KG1 (cell line): ENCODE results near the gene ZNF827.

Experiments used
- DNase-seq: peaks from one replicate; lab custom pipeline; 2025; lab: John Stamatoyannopoulos, UW

The ZNF827 gene

DNA sequence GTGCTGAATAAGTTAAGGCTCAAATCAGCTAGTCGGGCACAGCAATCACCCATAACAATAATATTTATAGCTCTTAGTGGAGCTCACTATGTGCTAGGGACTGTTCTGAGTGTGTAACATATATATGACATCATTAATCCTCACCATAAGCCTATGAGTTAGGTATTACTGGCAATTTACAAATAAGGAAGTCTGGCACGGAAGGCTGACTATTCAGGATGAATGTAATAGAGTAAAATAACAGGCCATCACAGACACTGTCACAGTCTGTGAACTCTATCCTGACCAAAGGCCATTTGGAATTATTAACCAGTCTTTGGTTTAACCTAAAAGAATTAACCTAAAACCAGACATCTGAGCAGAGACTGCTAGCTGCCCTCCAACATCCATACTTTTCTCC, 139.4 kb downstream of the ZNF827 start:
- DNase-seq, result no peak

DNA sequence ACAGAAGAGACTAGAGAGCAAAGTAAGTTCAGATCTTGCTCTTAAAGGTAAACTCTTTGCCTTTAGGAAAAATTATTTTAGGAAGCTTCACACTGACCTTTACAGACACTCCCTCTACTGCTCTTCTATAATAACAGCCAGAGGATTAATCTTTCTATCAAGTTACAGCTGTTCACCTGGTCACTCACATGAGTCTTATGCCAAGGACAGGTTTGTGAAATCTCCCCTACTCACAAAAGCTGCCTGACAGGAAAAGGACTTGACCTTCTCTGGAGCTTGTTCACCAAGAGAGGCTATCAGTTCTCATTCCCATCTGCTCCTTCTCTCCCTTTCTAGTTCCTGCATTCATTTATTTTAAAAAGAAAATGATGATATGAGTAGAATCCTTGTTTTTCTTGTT, 141.3 kb downstream of the ZNF827 start:
- DNase-seq, result no peak

DNA sequence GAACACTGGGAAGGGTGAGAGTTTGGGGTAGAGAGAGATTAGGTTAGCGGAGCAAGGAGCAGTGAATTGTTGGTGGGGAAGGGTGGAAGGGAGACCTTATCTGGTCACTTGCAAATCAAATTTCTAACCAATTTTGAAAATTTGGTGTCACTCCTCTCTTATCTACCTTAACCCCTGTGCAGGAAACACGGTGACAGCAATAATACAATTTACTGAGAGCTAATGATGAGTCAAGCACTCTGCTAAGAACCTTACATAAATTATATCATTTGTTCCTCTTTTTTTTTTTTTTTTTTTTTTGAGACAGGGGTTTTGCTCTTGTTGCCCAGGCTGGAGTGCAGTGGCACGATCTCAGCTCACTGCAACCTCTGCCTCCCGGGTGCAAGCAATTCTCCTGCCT, 142.3 kb downstream of the ZNF827 start:
- DNase-seq, result no peak

DNA sequence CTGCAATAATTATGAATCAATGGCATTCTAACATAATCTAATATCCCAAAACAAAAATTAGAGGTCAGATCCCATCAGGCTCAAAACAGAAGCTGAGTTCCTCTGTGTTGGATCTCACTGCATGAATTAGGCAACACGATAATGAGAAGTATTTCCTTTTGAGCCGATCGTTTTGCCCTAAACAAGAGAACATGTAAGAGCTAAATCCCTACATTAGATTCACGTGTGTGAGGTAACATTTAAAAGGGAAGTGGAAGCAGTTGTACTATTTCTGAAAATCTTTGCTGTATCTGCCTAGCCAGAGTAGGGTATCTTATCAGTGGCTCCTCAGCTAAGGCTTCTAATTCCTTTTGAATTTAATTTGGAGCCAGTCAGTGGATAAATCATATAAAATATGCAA, 143.1 kb downstream of the ZNF827 start:
- no peak for DNase-seq

DNA sequence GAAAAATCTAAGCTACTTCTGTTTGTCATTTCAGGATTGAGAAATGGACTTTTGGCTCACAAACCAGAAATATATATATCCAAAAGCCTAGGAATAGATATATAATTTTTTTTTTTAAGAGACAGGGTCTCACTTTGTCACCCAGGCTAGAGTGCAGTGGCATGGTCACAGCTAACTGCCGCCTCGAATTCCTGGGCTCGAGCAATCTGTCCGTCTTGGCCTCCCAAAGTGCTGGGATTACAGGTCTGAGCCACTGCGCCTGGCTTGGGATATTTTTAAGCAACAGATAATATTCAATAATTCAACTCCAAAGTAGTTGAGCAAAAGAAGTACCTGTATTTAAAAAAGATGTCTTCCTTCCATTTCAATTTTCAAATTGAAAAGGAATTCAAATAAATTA, 146.2 kb downstream of the ZNF827 start:
- DNase-seq, result no peak

DNA sequence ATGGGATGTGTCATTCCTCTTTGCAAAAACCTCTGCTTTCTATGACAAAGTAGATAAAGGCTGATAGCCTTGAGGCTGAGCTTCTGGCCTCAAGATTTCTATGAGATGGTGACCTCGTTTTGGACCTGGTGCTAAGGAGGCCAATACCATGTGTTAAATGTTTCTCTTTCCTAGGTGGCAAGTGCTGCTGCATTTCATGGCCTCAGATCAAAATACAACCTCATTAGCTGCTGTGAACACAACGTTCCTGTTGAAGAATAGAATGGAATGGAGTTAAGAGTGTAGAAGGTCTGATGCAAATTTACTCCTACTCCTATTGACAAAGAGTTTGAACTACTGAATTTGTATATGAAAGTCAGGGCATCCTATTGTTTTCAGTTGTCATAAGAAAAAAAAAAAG, 146.6 kb downstream of the ZNF827 start:
- no peak for DNase-seq

DNA sequence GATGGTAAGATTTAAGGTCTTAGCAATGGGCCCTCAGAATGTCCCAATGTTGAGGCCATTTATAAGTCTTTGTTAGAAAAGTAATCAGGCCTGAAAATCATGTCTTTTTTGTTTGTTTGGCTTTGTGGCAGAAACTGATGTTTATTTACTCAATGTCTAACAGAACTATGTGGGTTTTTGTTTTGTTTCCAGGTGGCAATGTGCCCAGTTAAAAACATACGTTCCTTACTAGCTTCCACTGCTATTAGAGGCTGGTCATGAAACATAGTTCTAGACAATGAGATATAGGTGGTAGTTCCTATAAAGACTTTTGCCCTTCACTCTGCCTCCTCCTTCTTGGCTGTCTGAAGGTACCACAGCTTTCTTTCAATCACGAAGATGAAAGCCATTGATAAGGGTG, 149.9 kb downstream of the ZNF827 start:
- no peak for DNase-seq

DNA sequence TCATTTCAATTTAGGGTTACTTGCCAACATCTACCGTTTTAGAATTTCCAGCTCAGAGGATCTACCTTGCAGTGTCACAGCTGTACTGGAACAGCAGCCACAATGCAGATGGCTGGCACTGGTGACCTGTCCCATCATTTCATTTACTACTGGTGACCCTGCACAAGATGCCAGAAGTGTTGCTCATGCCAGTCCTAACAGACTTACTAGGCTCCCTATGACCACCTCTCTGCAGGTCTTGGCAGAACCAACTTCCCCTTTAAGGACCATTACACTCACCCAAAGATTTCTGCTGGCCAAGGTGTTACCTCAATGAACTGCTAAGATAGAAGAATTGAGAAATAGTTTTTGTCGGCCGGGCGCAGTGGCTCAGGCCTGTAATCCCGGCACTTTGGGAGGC, 151.8 kb downstream of the ZNF827 start:
- no peak for DNase-seq

DNA sequence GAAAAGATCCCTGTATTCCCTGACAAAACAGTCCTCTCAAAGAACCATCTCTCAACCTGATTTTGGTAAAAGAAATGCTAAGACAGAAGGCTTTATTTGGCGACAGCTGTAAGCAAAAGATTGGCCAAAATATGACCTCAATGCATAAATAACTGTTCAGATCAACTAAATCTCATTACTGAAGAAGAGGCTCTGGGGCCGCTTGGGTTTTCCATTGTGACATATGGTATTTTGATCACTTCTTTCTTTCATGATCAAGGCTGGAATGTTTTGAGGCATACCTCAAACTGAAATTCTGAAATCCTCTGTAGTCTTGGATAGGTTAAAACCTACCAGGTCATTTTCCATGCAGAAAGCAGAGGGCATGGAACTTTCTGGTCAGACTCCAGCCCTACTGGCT, 152.4 kb downstream of the ZNF827 start:
- DNase-seq, result no peak

DNA sequence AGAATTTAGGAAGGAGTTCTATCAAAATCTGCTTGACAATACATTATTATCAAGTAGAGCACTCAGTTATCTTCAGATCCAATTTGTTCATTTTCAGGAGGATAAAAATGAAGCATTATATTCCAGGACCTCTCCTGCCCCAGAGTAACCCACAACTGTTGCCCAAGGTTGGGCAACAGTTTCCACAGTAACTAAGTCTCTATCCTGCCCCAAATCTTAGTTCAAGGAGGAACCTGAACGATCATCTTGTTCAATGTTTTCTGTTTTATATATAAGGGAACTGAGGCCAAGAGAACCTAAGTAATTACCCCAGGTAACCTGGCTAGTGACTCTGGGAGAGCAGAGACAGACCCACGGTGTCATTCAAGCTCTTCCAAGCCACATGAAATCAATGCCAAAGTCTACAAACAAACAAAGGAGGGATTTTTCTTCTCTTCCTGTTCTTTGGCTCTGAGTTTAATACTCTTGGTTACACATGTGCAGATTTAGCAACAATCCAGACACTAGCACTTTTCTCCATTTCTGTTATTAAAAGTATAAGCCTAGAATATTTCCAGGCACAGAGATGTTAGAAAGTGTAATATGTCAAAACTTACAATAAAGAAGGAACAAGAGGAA, 153.1 kb downstream of the ZNF827 start:
- no peak for DNase-seq

DNA sequence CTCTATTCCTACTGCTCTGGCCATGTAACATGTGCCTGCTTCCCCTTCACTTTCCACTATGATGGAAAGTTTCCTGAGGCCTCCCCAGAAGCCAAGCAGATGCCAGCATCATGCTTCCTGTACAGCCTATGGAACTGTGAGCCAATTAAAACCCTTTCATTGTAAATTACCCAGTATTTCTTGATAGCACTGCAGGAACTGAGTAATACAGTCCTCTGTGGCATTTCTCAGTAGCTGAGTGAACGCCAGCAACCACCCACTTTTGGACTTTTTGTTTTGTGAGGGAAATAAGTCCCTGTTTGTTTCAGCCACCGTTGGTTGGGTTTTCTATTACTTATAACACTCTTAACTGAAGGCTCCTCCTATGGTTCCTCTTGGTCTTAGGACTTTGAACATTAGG, 154.6 kb downstream of the ZNF827 start:
- no peak for DNase-seq

DNA sequence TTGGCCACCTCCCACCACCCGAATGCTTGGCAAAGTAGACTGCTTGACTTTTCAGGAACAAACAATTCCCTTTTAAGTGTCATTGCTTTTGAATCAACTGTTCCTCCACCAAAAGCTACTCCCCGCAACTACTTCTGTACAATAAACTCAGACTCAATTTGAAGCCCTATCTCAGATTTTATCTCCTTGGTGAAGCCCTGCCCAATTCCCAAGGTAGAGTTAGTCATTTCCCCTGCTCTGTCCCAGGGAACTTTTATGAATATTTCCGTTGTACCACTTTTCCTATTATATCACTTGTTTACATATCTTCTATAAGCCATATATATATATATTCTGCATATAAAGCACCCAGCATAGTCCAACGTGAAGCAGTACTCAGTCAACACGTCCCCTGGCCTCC, 155.9 kb downstream of the ZNF827 start:
- DNase-seq, result no peak

DNA sequence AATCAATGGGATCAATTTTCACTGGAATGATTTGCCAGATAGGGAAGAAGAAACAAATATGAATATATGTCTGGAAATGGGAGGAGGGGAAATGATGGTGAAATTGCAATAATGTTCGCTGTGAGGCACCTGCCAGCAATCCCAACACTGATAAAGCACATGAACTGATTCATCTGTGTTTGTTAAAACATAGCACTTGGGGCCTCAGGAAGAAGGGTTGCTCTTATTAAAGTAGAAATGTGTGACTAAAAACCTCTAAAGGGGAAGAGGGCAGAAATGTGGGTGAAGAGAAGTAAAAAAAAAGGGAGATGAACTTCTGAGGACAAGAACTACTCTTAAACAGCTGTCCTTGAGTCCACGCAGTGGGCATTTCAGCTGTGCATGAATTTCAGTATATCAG, 157.3 kb downstream of the ZNF827 start:
- DNase-seq, result no peak

DNA sequence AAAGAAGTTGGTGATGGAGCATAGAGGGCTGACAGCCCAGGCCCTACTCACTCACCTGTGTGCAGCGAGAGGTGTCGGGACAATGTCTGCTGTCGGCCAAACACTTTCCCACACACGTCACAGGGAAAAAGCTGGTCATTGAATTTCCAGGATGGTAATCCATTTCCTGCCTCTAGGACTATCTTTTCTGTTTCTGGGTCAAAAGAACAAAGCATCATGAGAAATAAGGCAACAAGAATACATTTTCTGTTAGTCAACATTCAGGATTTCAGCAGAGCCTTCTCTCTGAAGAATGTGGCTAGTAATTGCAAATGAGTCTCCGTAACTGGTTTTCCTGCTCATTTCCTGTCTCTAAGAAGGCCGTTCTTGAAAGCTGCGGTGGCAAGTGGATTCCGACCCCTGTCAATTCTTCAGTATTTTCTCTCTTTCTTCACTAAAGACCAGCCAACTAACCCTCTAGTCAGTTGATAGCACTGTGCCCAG, 159.3 kb downstream of the ZNF827 start:
- DNase-seq, result no peak

DNA sequence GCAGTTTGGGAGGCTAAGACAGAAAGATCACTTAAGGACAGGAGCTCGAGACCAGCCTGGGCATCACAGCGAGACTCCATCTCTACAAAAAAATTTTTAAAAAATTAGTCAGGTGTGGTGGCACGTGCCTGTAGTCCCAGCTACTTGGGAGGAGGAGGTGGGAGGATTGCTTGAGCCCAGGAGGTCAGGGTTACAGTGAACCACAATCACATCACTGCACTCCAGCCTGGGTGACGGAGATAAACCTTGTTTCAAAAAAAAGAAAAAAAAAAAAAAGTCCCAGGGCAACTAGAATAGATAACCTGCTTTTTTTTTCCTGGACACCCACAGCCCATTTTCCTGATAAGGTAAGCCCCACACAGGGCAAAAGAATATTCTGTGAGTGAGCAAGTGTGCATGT, 162.4 kb downstream of the ZNF827 start:
- DNase-seq, result no peak

DNA sequence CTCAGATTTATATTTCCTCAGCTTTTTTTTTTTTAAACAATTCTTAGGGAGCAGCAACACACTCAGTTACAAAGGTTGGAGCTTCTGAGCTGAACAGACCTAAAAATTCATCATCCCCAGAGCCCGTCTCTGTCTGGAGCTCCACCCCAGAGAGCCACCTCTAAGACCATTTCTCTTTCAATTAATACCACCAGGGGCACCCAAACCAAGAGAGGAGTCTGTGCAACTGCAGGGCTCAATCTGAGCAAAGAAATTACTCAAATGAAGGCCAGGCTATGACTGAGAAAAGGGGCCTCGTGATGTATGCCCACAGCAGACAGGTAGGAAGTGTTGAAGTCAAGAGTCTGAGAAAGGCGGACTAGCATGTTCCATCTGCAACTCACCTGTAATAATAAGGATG, 163.2 kb downstream of the ZNF827 start:
- DNase-seq, result no peak

DNA sequence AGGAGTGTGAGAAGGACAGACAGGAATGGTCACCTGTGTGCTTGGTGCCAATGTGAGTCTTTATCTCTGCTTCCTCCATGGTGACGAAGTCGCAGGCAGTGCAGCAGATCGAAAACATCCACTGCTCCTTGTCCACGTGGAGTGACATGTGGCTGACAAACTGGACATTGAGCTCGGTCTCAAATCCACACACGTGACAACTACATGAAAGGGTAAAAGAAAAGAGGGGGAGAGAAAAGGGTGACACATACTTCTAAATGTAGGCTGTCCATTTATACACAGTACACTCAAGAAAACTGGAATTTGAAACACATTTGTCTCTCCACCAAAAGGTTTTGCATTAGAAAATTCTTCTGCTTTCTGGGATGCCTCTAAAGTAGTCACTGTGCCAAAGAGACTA, 164.2 kb downstream of the ZNF827 start:
- no peak for DNase-seq

DNA sequence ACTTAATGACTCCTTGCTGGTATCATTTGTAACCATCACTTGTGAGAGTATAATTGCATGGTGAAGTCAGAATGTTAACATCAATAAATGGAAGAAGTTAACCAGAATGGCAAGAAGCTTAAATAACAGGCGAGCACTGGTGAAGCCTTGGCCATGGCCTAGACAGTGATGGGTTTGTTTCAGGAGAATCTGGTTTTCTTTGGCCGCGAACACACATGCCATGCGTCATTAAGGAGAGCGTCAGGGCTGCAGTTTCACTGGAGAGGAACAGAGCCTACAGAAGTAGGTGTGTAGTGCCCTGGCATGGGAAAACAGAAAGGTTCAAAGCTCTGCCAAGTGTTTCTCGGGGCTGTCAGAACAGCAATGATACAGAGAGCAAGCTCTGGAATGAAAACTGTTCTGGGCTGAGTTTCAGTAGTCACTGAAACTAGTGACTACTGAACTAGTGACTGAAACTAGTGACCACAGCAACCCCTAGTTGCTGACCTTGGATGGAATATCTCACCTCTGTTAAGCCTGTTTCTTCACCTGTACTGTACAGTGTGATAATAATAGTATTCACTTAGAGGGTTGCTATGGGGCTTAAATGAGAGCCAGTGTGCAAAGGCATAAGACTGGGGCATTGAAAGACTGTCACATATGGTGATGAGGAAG, 164.9 kb downstream of the ZNF827 start:
- DNase-seq, result no peak

DNA sequence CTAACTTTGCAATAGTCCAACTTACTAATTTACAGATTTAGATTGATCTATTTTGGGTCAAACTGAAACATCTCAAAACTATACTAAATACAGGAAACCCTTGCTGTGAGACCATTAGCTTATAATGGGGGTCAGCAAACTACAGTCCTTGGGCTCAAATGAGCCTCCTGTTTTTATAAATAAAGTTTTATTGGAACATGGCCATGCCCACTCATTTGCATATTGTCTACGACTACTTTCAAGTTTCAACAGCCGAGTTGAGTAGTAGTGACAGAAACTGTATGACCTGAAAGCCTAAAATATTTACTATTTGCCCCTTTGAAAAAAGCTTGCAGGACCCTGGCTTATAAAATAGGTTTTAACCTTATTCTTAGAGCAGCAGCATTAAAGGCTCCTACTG, 166.3 kb downstream of the ZNF827 start:
- DNase-seq, result no peak

DNA sequence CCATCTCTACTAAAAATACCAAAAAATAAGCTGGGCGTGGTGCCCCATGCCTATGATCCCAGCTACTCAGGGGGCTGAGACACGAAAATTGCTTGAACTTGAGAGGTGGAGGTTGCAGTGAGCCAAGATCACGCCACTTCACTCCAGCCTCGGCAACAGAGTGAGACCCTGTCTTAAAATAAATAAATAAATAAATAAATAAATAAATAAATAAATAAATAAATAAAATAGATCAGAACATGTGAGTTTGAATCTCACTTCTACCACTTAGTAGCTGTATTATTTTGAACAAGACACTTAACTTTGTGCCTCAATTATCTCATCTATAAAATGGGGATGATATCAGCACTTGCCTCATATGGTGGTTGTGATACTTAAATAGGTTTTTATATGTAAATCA, 168.5 kb downstream of the ZNF827 start:
- DNase-seq, result no peak

DNA sequence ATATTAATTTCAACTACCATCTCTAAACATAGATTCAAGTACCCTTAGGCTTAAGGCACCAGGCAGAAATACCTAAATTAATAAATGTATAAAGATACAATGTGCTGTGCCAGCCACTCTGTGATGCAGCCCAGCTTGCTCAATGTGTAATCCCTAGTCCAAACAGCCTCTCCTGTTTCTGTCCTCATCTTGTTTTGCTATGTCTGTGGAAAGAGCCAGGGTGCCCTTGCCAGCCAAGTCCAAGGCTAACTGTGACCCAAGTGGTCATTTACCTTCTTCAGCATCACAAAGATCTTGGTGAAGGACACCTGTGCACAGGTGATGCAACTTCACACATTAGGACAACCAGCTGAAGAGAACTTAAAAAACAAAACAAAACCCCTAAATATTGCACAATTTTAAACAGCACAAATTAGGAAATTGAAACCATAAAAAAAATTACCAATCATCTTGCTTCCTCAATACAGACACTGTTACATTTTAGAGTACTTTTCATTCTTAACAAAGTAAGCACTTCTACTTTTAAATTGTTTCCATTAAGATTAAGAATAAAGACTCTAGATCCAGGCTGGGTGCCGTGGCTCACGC, 169.1 kb downstream of the ZNF827 start:
- no peak for DNase-seq

DNA sequence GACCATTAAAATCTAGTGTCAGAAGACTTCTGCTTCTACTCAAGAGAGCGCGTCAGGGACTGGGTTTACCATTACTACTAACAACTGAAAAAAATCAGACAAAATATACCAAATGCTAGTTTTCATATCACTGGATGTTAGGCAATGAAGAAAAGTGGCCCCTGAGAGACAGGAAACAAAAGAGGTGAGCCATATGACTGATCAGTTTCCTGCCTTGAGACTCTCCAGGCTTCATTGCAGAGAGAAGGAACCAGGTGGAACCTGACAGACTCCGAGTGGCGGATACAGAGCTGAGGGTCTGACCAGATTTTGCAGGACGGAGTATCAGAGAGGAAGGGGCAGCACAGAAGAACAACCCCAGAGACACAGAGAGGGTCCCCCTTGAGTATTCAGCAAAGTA, 172.3 kb downstream of the ZNF827 start:
- no peak for DNase-seq

DNA sequence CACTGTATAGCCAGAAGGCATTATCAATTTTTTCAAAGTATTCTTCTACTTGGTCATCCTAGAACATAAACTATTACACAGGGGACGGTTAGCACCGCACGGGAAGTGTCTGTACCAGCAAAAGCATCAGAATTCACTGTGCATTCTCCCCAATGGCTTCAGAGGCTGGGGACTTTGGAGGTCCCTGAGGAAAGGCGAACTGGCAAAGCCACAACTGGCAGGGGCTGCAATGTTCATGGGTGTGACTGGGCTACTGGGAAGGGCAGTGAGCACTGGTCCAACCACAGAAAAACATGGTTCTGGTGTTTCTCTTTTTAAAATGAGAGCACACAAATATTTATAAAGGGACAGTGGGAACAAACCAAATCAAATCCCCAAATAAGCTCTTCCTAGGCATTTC, 175.2 kb downstream of the ZNF827 start:
- no peak for DNase-seq

DNA sequence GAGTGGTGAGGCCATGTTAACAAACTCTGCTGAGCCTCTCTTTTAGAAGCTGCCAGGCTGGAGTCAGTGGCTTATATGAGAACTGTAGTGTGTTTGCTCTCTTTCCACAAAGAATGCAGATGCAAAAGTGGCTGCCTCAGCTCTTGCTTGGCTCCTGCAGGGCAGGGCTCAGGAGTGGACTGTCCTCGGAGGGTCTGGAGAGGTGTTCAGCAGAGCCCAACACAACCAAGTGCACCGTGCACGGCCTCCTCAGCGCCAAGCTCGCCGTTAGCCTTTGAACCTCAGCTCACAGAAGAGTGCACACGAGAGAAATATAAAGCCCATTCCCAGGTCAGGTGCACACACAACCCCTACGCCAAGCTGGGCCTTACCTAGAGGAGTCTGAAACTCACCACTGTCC, 175.9 kb downstream of the ZNF827 start:
- no peak for DNase-seq
